RWPE2 (cell line): ENCODE measurements around the gene TRABD2A.
A peak's percentile ranks its signal among the peaks of the same experiment; 100 is the strongest.

Source experiments
- ATAC-seq: fragments of 200-7000 bp; cut with Tn5 transposase; 3 replicates; pipeline ENCODE4 v1.9.1; 2021; ENCODE audit warnings: low read depth
- DNase-seq: peaks from one replicate; pipeline ENCODE4 v3.0.0-alpha.2; 2020; ENCODE audit warnings: low spot score
- H3K27ac ChIP-seq: fragments of 450-650 bp; 2 replicates; pipeline ENCODE4 v1.5.1; 2017; ENCODE audit warnings: mild to moderate bottlenecking; ENCODE audit not compliant: poor library complexity, severe bottlenecking
- H3K27me3 ChIP-seq: fragments of 250-450 bp; sonication (Bioruptor Pico); 2 replicates; pipeline ENCODE4 v1.5.1; 2021; ENCODE audit warnings: mild to moderate bottlenecking, moderate library complexity; ENCODE audit not compliant: insufficient read depth, poor library complexity, severe bottlenecking
- H3K36me3 ChIP-seq: fragments of 250-450 bp; sonication (Bioruptor Pico); 2 replicates; pipeline ENCODE4 v1.5.1; 2020; ENCODE audit warnings: low read depth, mild to moderate bottlenecking, moderate library complexity
- H3K4me1 ChIP-seq: fragments of 250-450 bp; sonication (Bioruptor Pico); 2 replicates; pipeline ENCODE4 v1.5.1; 2021; ENCODE audit warnings: mild to moderate bottlenecking, moderate library complexity; ENCODE audit not compliant: insufficient read depth, poor library complexity, severe bottlenecking
- H3K4me3 ChIP-seq: fragments of 250-450 bp; sonication (Bioruptor Pico); 2 replicates; pipeline ENCODE4 v1.5.1; 2021; ENCODE audit warnings: mild to moderate bottlenecking, moderate library complexity; ENCODE audit not compliant: severe bottlenecking
- H3K9me3 ChIP-seq: fragments of 250-450 bp; sonication (Bioruptor Pico); 2 replicates; pipeline ENCODE4 v1.5.1; 2021; ENCODE audit warnings: mild to moderate bottlenecking, moderate library complexity; ENCODE audit not compliant: severe bottlenecking
- CTCF ChIP-seq: fragments of 450-650 bp; IDR thresholded peaks from one replicate; pipeline ENCODE4 v1.5.1; 2017; ENCODE audit warnings: mild to moderate bottlenecking, moderate library complexity; ENCODE audit not compliant: poor library complexity, severe bottlenecking

Gene TRABD2A

GRCh38 chr2:84830095-84830494, 50.8 kb downstream of the TRABD2A start:
- Histone ChIP-seq H3K27me3 (no peaks in the 10 kb centered on the region), H3K36me3 (no peaks in the 10 kb centered on the region), H3K4me1 (no peaks in the 10 kb centered on the region), H3K4me3 (no peak overlapping the region), H3K27ac (no peak overlapping the region), H3K9me3 (no peaks in the 10 kb centered on the region)
- no peak for TF ChIP-seq CTCF
- ATAC-seq: peak; percentile 71
- DNase-seq: no peak

GRCh38 chr2:84829693-84830092, 51.2 kb downstream of the TRABD2A start:
- no peak overlapping the region for H3K27ac ChIP-seq
- ATAC-seq (no peak), DNase-seq (no peak)
- H3K4me3 ChIP-seq: no peak overlapping the region
- no peaks in the 10 kb centered on the region for H3K36me3 ChIP-seq
- no peak for TF ChIP-seq CTCF
- H3K4me1 ChIP-seq: no peaks in the 10 kb centered on the region
- H3K9me3 ChIP-seq: no peaks in the 10 kb centered on the region
- H3K27me3 ChIP-seq: no peaks in the 10 kb centered on the region

GRCh38 chr2:84827978-84828575, 52.8 kb downstream of the TRABD2A start:
- TF ChIP-seq CTCF: no peak
- Histone ChIP-seq H3K27me3 (no peaks in the 10 kb centered on the region), H3K36me3 (no peaks in the 10 kb centered on the region), H3K9me3 (no peaks in the 10 kb centered on the region), H3K4me1 (no peaks in the 10 kb centered on the region), H3K27ac (no peak overlapping the region), H3K4me3 (no peak overlapping the region)
- ATAC-seq (no peak), DNase-seq (no peak)

GRCh38 chr2:84823788-84824187, 57.1 kb downstream of the TRABD2A start:
- no peak for DNase-seq
- Histone ChIP-seq H3K36me3 (no peaks in the 10 kb centered on the region), H3K4me1 (no peaks in the 10 kb centered on the region), H3K4me3 (no peak overlapping the region), H3K9me3 (no peaks in the 10 kb centered on the region), H3K27ac (no peak overlapping the region), H3K27me3 (no peaks in the 10 kb centered on the region)
- TF ChIP-seq CTCF: no peak
- no peak for ATAC-seq

GRCh38 chr2:84823229-84823628, 57.7 kb downstream of the TRABD2A start:
- ATAC-seq: no peak
- Histone ChIP-seq H3K27me3 (no peaks in the 10 kb centered on the region), H3K9me3 (no peaks in the 10 kb centered on the region), H3K4me3 (no peak overlapping the region), H3K4me1 (no peaks in the 10 kb centered on the region), H3K27ac (no peak overlapping the region), H3K36me3 (no peaks in the 10 kb centered on the region)
- TF ChIP-seq CTCF: no peak
- no peak for DNase-seq
